NOMO-1 (cell line): Measurements from ENCODE around the gene NFIL3.

Source experiments
- DNase-seq, 2 experiments: peaks; one replicate each; lab custom pipeline; 2025; ENCODE audit not compliant: unreplicated experiment in 2 of 2; lab: John Stamatoyannopoulos, UW

Gene NFIL3

GRCh38 chr9:91422758-91423711, 597 bp downstream of the NFIL3 start:
- DNase-seq, result no peak

GRCh38 chr9:91421971-91422757, 1.5 kb downstream of the NFIL3 start:
- no peak for DNase-seq

- DNase-seq, result no peak
Measured at GRCh38 chr9:91421128-91421765, 2.4 kb downstream of the NFIL3 start.

- DNase-seq, result no peak
Measured at GRCh38 chr9:91420501-91421127, 3.0 kb downstream of the NFIL3 start.

GRCh38 chr9:91419222-91420191, 4.1 kb downstream of the NFIL3 start:
- peak; percentile 76 to 85 for DNase-seq

- DNase-seq, result no peak
Measured at GRCh38 chr9:91418215-91418610, 5.4 kb downstream of the NFIL3 start.

GRCh38 chr9:91417602-91418214, 5.9 kb downstream of the NFIL3 start:
- DNase-seq, result no peak

DNA sequence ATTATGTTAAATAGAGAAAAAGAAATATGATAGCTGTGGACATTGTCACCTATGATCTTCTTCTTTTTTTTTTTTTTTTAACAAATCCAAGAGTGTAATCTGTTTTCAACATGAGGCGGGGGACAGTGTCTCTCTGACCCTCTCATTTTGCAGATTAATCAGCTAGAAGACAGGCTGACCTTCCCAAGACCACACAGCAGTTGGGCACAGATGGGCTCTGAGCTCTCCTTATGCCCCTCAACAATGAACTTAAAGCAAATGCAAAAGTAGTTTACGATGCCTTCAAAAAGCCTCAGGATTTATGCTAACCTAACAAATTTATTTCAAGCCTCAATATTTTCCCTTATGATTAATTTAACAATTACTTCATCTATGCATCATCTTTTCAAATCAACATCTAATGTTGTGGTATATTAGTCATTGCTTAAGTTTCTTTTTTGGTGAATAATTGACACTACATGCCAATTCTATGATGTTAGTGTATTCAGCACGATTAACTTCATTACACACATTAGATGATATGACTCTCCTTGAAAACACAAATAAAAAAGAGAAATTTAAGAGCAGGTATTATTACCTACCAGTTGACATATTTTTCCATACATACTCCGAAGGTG, 7.4 kb downstream of the NFIL3 start:
- no peak for DNase-seq

- peak; percentile 18 to 74 for DNase-seq
Measured at GRCh38 chr9:91415290-91415689, 8.3 kb downstream of the NFIL3 start.

- no peak for DNase-seq
Measured at GRCh38 chr9:91412941-91413340, 10.7 kb downstream of the NFIL3 start.

GRCh38 chr9:91411096-91411771, 12.4 kb downstream of the NFIL3 start:
- peak; percentile 54 to 81 for DNase-seq

- DNase-seq, result no peak
Measured at GRCh38 chr9:91410161-91410560, 13.5 kb downstream of the NFIL3 start.

DNA sequence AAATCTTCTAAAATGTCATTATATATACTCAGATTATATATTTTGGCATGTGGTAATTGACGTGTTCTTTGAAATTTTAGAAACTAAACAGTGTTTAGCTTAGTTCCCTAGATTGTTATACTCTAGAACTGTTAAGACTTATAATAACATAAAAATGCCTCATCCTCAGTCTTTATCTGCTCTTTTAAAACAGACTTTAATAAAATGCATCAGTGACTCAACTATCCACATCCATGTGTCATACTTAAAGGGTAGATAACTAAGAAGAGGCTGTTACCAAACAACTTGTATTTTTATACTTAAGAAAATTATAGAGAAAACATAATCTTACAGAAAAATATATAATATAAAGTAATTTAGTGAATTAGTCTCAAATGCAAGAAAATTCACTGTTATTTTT, 15.2 kb downstream of the NFIL3 start:
- no peak for DNase-seq

GRCh38 chr9:91407580-91408318, 15.9 kb downstream of the NFIL3 start:
- DNase-seq, result no peak

- no peak for DNase-seq
Measured at GRCh38 chr9:91405343-91406077, 18.1 kb downstream of the NFIL3 start.

- DNase-seq, result no peak
Measured at GRCh38 chr9:91403665-91404543, 19.7 kb downstream of the NFIL3 start.
